Measurements from ENCODE around the gene ZNF736. TPM values are rescaled to one million over a fixed set of nuclear protein-coding genes. Genes with fewer than 3 reads are reported as not detected.
"Not testable (repeated sequence)": the region's sequence is repeated elsewhere in the genome, so short reads cannot be mapped to it uniquely, and the experiment has no call there.

Gene ZNF736
- total RNA-seq, 2 experiments from 2014 or later: 68.4 to 90.2 TPM

DNA sequence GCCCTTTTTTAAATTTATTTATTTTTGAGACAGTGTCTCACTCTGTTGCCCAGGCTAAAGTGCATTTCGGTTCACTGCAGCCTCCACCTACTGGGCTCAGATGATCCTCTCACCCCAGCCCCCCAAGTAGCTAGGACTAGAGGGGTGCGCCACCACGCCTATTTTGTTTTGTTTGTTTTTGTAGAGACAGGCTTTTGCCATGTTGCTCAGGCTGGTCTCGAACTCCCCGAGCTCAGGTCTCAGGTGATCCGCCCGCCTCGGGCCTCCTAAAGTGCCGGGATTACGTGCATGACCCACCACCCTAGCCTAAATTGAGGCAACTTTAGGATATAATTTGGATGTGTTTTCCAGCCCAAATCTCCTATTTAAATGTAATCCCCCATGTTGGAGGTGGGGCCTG, 805 bp downstream of the ZNF736 start:
- intact Hi-C loops (cut with micrococcal nuclease; ENCODE audit: unreplicated experiment): loop anchor here (10.0 kb wide), 1 partner anchor 1160 kb away; no protein-coding TSS in a partner anchor
- POLR2A ChIA-PET: interaction anchor here (0.6 to 9.9 kb wide), 5 partner anchors 10 to 1138 kb away, joined by 3 to 115 read pairs (median 5); partner anchors contain the start of gene ZNF680

DNA sequence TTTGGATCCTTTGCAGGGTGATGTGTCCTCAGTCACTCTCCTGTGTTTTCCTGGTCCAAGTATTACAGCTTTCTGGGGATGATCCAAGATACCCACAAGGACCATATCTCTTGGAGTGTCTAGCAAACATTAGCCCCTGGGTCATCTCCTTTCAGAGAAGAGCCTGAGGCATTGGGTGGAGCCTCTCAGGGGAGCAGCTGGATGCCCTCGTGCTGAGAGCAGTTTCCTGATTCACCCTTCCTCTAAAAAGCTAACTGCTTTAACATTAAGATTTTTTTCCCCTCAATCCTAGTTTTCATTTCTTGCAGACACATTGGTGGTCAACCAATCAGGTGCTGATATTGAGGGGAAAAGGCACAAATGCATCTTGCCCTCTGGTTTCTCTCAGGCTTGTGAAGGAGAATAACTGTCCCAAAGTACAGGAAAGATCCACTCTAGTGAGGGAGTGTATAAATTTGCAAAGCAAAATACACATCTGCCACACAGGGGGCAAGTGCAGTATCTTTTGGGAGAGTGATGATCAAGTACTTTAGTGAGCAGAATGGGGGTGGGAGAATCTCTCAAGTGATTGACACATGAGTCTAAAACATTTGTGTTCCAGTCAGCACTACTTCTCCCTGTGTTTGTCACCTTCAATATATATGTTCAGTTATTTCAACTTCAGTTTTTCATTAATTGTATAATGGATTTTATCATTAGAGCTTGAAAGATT, 2.4 kb downstream of the ZNF736 start:
- POLR2A ChIA-PET: interaction anchor here (2.3 to 9.9 kb wide), 2 partner anchors 11 to 247 kb away, joined by 13 to 115 read pairs; partner anchors contain the start of gene ZNF680
- H2AFZ ChIP-seq (ENCODE audit: low read length); CTCF ChIA-PET (ENCODE audit: unreplicated experiment); BruUV-seq (replicated peaks); H3K9me3 ChIP-seq (ENCODE audit: low read length); H3K9me2 ChIP-seq (ENCODE audit: insufficient read depth, low read length): not testable (repeated sequence)
- H4K20me1 ChIP-seq (ENCODE audit: insufficient read depth, low read length): peaks cover 11% of the 10 kb centered on the region; the same call in 1 of the 2 replicates
- intact Hi-C loops (cut with micrococcal nuclease; ENCODE audit: unreplicated experiment): loop anchor here (10.0 kb wide), 1 partner anchor 1159 kb away; no protein-coding TSS in a partner anchor
- peak; percentile 51 for DNase-seq (ENCODE audit: low spot score)
- peak overlapping the region; percentile 72 for H3K27ac ChIP-seq (ENCODE audit: low read depth, low read length, poor library complexity, severe bottlenecking)
- H3K79me2 ChIP-seq (ENCODE audit: insufficient read depth, low read depth, low read length): peaks cover 74% of the 10 kb centered on the region
- H3K4me3 ChIP-seq (ENCODE audit: low read depth, low read length, poor library complexity, severe bottlenecking): peak overlapping the region; percentile 96
- H3K4me1 ChIP-seq (ENCODE audit: insufficient read depth, low read length, poor library complexity, severe bottlenecking): peaks cover 66% of the 10 kb centered on the region
- peaks cover 38% of the 10 kb centered on the region for H3K36me3 ChIP-seq (ENCODE audit: insufficient read depth, low read length)
- peak overlapping the region; percentile 98 for H3K4me2 ChIP-seq (ENCODE audit: low read length)

More for the DNA sequence above, 805 bp downstream of the ZNF736 start:
- H2AFZ ChIP-seq (ENCODE audit: low read length): peak overlapping the region; percentile 66; the same call in 1 of the 2 replicates
- H3K27ac ChIP-seq (ENCODE audit: low read depth, low read length, poor library complexity, severe bottlenecking): peak overlapping the region; percentile 72
- H3K79me2 ChIP-seq (ENCODE audit: insufficient read depth, low read depth, low read length): peaks cover 58% of the 10 kb centered on the region
- no peaks in the 10 kb centered on the region for H3K9me2 ChIP-seq (ENCODE audit: insufficient read depth, low read length)
- CTCF ChIA-PET (ENCODE audit: unreplicated experiment): interaction anchor here (1.3 kb wide), 1 partner anchor 249 kb away, joined by 3 read pairs; the partner anchor contains the start of gene ZNF680
- peak overlapping the region; percentile 98 for H3K4me2 ChIP-seq (ENCODE audit: low read length)
- peak overlapping the region; percentile 96 for H3K4me3 ChIP-seq (ENCODE audit: low read depth, low read length, poor library complexity, severe bottlenecking)
- DNase-seq (ENCODE audit: low spot score): peak; percentile 26
- TF ChIP-seq, protein P1, sequence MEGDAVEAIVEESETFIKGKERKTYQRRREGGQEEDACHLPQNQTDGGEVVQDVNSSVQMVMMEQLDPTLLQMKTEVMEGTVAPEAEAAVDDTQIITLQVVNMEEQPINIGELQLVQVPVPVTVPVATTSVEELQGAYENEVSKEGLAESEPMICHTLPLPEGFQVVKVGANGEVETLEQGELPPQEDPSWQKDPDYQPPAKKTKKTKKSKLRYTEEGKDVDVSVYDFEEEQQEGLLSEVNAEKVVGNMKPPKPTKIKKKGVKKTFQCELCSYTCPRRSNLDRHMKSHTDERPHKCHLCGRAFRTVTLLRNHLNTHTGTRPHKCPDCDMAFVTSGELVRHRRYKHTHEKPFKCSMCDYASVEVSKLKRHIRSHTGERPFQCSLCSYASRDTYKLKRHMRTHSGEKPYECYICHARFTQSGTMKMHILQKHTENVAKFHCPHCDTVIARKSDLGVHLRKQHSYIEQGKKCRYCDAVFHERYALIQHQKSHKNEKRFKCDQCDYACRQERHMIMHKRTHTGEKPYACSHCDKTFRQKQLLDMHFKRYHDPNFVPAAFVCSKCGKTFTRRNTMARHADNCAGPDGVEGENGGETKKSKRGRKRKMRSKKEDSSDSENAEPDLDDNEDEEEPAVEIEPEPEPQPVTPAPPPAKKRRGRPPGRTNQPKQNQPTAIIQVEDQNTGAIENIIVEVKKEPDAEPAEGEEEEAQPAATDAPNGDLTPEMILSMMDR (conservative IDR thresholded peaks at IDR 0.05; ENCODE audit: low read length): no peak
- no peak for TF ChIP-seq EZH2phosphoT487 (IDR thresholded peaks at IDR 0.05; ENCODE audit: borderline replicate concordance, low read depth, low read length)
- H3K36me3 ChIP-seq (ENCODE audit: insufficient read depth, low read length): peaks cover 46% of the 10 kb centered on the region
- H3K4me1 ChIP-seq (ENCODE audit: insufficient read depth, low read length, poor library complexity, severe bottlenecking): peaks cover 50% of the 10 kb centered on the region
- peaks cover 8% of the 10 kb centered on the region; the same call in 1 of the 2 replicates for H3K9me3 ChIP-seq (ENCODE audit: low read length)
- BruUV-seq (replicated peaks): no TSS peak
- peaks cover 11% of the 10 kb centered on the region; the same call in 1 of the 2 replicates for H4K20me1 ChIP-seq (ENCODE audit: insufficient read depth, low read length)

DNA sequence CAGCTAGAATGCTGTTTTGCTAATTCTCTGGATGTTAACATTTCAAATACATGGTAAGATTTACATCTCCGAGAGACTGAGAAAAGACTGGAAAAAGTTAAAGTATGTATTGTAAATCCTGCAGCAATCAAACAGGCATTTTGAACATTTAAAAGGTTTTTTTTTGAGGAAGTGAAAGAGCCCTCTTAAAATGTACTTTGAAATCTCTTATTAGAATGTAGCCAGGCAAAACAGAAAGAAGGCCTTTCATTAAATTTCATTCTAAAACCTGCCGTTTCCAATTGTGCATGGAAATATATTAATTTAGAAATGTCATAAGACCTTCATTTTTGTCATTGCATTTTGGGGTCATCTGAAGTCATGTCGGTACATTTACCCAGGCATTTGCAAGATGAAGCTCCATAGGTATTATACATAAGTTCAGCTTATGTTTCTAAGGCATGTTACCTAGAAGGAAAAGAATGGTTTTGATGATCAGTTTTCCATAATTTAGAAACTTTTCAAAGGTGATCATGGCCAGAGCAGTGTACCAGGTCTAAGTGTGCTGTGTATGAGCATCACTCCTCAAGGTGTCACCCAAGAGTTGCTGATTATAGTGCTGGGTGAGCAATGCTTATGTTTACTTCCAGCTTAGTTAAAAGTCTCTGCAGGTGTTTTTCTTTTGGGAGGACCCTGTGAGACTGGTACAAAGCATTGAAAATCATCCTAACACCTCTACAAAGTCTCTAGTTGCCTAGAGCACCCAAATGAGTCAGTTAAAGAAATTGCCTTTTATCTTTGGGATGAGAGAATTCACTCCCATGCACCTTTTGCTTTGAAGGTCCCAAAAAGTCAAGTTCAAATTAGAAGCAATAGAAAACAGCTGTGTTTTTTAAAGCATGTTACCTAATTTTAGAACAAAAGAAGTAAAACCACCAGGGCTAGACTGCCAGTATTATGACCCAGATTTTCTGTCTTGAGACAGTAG, 7.1 kb downstream of the ZNF736 start:
- Histone ChIP-seq H4K20me1 (ENCODE audit: insufficient read depth, low read length) (peaks cover under 1% of the 10 kb centered on the region; the same call in 1 of the 2 replicates), H3K27ac (ENCODE audit: low read depth, low read length, poor library complexity, severe bottlenecking) (peak overlapping the region; percentile 89), H3K36me3 (ENCODE audit: insufficient read depth, low read length) (peaks cover 77% of the 10 kb centered on the region), H3K9me3 (ENCODE audit: low read length) (peaks cover 45% of the 10 kb centered on the region), H3K4me2 (ENCODE audit: low read length) (peak overlapping the region; percentile 58), H3K9me2 (ENCODE audit: insufficient read depth, low read length) (no peaks in the 10 kb centered on the region), H3K4me1 (ENCODE audit: insufficient read depth, low read length, poor library complexity, severe bottlenecking) (peaks cover 68% of the 10 kb centered on the region), H2AFZ (ENCODE audit: low read length) (no peak overlapping the region), H3K4me3 (ENCODE audit: low read depth, low read length, poor library complexity, severe bottlenecking) (peak overlapping the region; percentile 58), H3K79me2 (ENCODE audit: insufficient read depth, low read depth, low read length) (peaks cover 100% of the 10 kb centered on the region)
- no TSS peak for BruUV-seq (replicated peaks)
- no peak for TF ChIP-seq EZH2phosphoT487 (IDR thresholded peaks at IDR 0.05; ENCODE audit: borderline replicate concordance, low read depth, low read length)
- TF ChIP-seq, protein P1 (conservative IDR thresholded peaks at IDR 0.05; ENCODE audit: low read length): peak; percentile 79
- POLR2A ChIA-PET: interaction anchor here (0.6 to 9.9 kb wide), 8 partner anchors 9 to 473 kb away, joined by 3 to 115 read pairs (median 6); partner anchors contain the start of genes ZNF107, ZNF138 and ZNF680
- DNase-seq (ENCODE audit: low spot score): peak; percentile 85
- intact Hi-C loops (cut with micrococcal nuclease; ENCODE audit: unreplicated experiment): loop anchor here (2.0 to 10.0 kb wide), 3 partner anchors 194 to 298 kb away; partner anchors contain the start of gene ZNF680
- CTCF ChIA-PET (ENCODE audit: unreplicated experiment): interaction anchor here (1.2 kb wide), 1 partner anchor 309 kb away, joined by 3 read pairs; no protein-coding TSS in a partner anchor

DNA sequence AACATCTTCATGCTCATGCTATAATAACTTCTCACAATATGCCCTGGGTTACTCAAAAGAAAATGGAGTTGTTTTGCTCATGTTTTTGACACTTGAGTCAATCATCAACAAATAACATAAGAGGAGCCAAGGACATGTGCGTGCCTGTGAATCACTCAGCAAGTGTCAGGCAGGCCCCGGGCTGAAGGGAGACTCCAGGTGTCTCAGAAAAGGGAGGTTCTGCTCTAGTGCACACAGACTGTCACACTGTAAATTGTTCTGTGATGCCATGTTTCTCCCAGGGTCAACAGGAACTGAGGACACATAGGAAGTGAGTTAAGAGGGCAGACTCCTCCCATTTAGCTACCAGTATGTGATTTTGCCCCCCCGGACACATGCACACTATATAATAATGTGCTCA, 10.4 kb downstream of the ZNF736 start:
- H3K9me2 ChIP-seq (ENCODE audit: insufficient read depth, low read length); H3K4me3 ChIP-seq (ENCODE audit: low read depth, low read length, poor library complexity, severe bottlenecking); H3K4me2 ChIP-seq (ENCODE audit: low read length); H4K20me1 ChIP-seq (ENCODE audit: insufficient read depth, low read length); CTCF ChIA-PET (ENCODE audit: unreplicated experiment); BruUV-seq (replicated peaks); H2AFZ ChIP-seq (ENCODE audit: low read length): not testable (repeated sequence)
- peaks cover 79% of the 10 kb centered on the region for H3K36me3 ChIP-seq (ENCODE audit: insufficient read depth, low read length)
- H3K79me2 ChIP-seq (ENCODE audit: insufficient read depth, low read depth, low read length): peaks cover 100% of the 10 kb centered on the region
- intact Hi-C loops (cut with micrococcal nuclease; ENCODE audit: unreplicated experiment): loop anchor here (5.0 to 10.0 kb wide), 2 partner anchors 191 to 238 kb away; partner anchors contain the start of gene ZNF680
- POLR2A ChIA-PET: interaction anchor here (1.1 kb wide), 1 partner anchor 17 kb away, joined by 3 read pairs; no protein-coding TSS in a partner anchor
- H3K9me3 ChIP-seq (ENCODE audit: low read length): peaks cover 66% of the 10 kb centered on the region
- H3K4me1 ChIP-seq (ENCODE audit: insufficient read depth, low read length, poor library complexity, severe bottlenecking): peaks cover 41% of the 10 kb centered on the region
- H3K27ac ChIP-seq (ENCODE audit: low read depth, low read length, poor library complexity, severe bottlenecking): peak overlapping the region; percentile 27
- DNase-seq (ENCODE audit: low spot score): peak; percentile 52
